AG10803 (cell line): ENCODE results near the gene SNTG2.

Experiments used
- DNase-seq: peaks from one replicate; pipeline ENCODE4 v3.0.0; 2010; ENCODE audit warnings: low read depth
- H3K4me3 ChIP-seq: 2 replicates; pipeline ENCODE4 v1.5.1; 2011; ENCODE audit warnings: mild to moderate bottlenecking, low read length, control low read depth
- CTCF ChIP-seq: conservative IDR thresholded peaks from 2 replicates; pipeline ENCODE4 v1.5.1; 2011; ENCODE audit warnings: mild to moderate bottlenecking, low read length, control low read depth, inconsistent platforms

SNTG2 gene

DNA sequence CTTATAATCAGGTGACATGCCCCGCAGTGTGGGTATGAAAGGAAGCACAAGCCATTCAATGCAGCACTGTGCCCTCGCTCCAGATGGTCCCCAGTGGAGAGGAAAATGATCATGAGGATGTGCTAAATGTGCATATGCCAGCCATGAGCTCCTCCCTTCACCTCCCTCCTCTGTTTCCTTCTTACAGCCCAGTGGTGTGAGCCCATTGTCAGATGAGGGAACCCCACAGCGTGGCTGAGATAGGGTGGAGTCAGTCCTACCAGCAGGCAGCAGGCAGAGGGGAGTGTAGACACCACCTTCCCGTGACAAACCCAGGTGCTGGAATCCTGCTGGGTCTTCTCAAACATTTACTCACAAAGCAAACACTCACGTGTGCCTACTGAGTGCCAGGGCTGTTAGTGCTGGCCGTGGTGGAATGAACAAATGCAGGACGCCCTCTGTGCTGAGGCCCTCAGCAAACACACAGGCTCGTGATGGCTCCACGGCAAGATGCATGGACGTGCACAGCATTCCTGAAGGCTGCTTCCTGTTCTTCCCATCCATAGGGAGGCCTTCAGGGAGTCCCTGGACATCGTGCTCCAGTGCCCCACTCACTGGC is 280.9 kb downstream of the SNTG2 start:
- H3K4me3 ChIP-seq = no peak overlapping the region
- no peak for TF ChIP-seq CTCF
- no peak for DNase-seq

DNA sequence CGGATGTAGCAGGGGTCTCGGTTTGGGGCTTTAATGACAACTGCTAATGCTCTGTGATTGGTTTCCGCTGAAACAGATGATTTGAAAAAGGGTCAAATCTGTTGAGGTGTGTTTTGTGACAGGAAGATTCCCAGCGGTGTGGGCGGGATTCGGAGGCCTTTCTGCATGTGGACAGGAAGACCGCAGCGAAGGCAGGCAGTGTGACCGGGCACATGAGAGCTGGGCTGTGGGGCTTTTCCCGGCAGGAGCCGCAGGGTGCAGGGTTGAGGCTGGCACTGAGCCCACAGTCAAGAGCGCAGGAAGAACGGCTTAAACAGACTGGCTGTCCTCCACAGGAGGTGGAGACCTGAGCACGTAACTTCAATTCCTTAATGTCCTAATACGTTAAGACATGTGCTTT is 282.6 kb downstream of the SNTG2 start:
- no peak overlapping the region for H3K4me3 ChIP-seq
- no peak for DNase-seq
- TF ChIP-seq CTCF = no peak

- no peak overlapping the region for H3K4me3 ChIP-seq
- no peak for DNase-seq
- no peak for TF ChIP-seq CTCF
Observed at GRCh38 chr2:1234731-1235308, 284.2 kb downstream of the SNTG2 start.

- TF ChIP-seq CTCF = no peak
- no peak overlapping the region for H3K4me3 ChIP-seq
- no peak for DNase-seq
Observed at GRCh38 chr2:1235806-1236205, 285.2 kb downstream of the SNTG2 start.

GRCh38 chr2:1236606-1237005 is 286.0 kb downstream of the SNTG2 start:
- no peak for DNase-seq
- TF ChIP-seq CTCF = no peak
- H3K4me3 ChIP-seq = no peak overlapping the region

DNA sequence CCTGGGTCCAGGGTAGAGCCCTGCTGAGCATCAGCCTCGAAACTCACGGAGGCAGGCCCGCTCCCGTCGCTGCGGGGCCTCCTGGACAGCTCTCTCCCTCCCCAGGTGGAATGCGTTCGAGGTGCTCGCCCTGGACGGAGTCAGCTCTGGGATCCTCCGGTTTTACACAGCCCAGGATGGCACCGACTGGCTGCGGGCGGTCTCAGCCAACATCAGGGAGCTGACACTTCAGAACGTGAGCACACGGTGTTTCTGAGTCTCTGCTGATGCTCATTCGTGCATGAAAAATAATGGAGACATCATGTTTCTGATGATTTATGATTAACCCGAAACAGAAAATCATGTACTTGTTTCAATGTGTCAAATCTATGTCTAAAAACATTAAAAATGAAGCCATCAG is 287.1 kb downstream of the SNTG2 start:
- no peak for DNase-seq
- no peak overlapping the region for H3K4me3 ChIP-seq
- no peak for TF ChIP-seq CTCF

DNA sequence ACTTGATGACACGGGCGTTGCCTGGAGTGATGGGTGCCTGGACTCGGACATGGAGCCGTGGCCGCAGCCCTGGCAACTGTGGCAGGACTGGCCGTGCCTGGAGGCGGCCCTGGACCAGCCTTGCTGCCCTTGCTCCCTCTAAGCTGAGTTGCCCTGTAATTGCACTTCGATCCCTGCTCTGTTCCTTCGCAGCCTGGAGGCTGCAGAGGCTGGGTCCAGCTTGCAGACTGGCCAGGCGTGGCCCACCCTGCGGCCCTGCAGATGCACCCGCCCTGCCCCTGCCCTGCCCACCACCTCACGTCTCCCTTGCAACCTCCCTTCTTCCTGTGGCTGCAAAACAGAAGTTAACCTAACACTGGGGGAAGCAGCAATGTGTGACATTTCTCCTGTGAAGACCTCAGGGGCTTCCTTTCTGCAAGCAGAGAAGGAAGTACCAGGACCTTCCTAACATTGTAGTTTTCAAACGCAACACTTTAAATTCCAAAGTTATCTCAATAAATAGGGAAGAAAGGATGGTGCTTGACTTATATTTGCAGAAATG is 288.0 kb downstream of the SNTG2 start:
- no peak overlapping the region for H3K4me3 ChIP-seq
- no peak for DNase-seq
- TF ChIP-seq CTCF = no peak
